Skin of body (tissue), 2 donors: ENCODE results near the gene TRIM24. TPM values are rescaled to one million over a fixed set of nuclear protein-coding genes. Genes with fewer than 3 reads are reported as not detected.
"Not testable (repeated sequence)": the region's sequence is repeated elsewhere in the genome, so short reads cannot be mapped to it uniquely, and the experiment has no call there.

Experiments used
- DNase-seq: peaks from one replicate; lab custom pipeline; 2025; lab: John Stamatoyannopoulos, UW
- total RNA-seq: library from RNA; depleted of rRNA; stranded (reverse); fragments of >200 nt; gene quantifications from one replicate; pipeline ENCODE4 v1.2.3, GENCODE V29; 2014

The TRIM24 gene
- total RNA-seq, 1 donor from 2014 or later: 11.0 TPM

DNA sequence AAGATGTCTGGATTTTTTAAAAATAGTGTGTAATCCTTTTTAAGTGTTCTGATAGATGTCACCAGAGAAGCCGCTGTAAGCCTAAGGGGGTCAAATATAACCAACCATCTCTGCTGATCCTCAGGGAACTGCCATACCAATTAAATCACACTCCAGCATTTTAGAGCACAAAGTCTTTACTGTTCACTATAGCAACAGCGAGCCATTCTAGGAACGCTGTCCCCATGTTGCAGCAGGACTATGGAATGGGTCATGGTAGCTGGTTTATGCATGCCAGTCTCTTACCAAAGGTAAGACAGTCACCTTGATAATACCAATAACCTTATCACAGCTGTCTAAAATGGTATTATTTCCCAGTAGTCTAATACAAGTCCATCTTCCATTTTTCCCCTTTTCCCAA lies 33.5 kb downstream of the TRIM24 start:
- no peak for DNase-seq

DNA sequence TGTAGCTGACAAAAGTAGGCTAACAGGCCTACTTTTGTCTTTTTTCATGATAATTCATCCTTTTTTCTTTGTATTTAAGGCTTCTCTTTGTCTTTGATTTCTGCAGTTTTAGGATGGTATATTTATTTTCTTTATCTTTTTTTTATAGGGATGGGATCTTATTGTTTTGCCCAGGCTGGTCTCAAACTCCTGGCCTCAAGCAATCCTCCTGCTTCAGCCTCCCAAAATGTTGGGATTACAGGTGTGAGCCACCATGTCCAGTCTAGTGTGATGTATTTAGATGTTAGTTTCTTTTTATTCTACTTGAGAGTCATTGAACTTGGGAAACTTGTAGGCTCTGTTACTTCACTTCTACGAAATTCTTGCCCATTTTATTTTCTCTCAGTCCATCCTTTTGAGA lies 35.4 kb downstream of the TRIM24 start:
- no peak for DNase-seq

DNA sequence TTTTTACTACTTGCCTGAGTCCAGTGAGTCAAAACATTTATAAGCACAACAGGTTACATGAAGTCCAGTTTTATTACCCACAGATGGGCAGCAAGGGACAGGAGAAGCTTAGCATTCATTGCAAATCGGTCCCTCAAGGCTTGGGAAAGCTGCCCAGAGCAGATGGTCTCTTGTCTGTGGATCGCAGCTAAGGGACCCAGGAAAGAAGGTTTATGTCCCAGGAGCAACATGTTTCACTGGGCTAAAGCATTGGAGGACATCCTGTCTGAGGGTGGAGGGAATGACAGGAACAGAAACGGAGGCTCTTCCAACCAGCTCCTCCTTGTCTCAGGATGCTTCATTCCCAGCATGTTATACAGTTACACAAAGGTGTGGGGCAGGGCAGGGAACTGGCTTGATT lies 39.3 kb downstream of the TRIM24 start:
- DNase-seq: no peak

- DNase-seq: not testable (repeated sequence)
Observed at GRCh38 chr7:138500303-138500702, 40.2 kb downstream of the TRIM24 start.

- no peak for DNase-seq
Observed at GRCh38 chr7:138500892-138501291, 40.8 kb downstream of the TRIM24 start.

DNA sequence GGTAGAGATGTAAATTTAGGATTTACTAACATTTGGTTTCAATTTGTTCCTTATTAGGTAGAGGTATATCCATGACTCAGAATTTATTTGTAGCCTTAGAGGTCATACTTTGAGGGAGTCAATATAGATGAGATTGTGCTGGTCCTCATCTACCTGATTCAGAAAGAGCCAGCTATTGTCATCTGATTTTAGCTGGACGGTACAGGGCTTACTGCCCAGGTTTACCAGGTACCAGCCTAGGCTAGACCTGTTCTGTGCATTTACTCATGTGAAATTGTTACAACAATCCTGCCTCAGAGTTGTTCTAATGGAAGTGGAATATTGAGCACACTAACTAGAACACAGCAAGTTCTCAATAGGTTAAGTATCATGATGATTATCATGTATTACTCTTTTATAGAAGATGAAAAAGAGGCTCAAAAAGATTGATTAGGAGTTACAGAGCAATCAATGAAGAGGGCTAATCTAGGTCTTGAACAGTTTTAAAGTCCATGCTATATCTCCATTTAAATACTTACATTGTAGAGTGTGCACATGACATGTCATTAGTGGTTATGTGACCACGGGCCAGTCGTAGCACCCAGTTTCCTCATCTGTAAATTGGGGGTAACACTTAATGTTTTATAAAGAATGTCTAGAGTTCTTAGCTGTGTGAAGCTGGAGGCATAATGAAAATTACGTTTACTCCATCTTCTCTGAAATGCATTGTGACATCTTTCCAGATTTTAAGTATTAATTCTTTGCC lies 42.1 kb downstream of the TRIM24 start:
- DNase-seq: no peak

DNA sequence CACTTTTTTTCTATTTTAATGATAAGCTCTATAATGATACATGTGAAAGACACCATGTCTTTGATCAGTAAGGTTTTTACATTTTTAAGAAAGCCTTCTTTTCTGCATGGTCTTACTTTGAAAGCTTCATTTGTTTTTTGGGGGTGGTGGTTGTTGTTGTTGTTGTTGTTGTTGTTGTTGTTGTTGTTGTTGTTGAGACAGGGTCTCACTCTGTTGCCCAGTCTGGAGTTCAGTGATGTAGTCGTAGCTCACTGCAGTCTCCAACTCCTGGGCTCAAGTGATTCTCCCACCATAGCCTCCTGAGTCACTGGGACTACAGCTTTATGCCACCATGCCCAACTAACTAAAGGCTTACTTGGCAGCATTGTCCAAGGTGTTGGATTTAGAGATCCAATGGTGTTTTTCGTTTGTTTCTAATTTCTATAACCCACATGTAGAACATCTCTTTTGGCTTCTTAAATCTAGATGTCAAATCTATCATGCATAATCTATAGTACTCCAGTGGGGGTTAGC lies 45.4 kb downstream of the TRIM24 start:
- DNase-seq: no peak

GRCh38 chr7:138506764-138507163 lies 46.7 kb downstream of the TRIM24 start:
- DNase-seq: no peak

- no peak for DNase-seq
Observed at GRCh38 chr7:138510003-138510402, 49.9 kb downstream of the TRIM24 start.

- no peak for DNase-seq
Observed at GRCh38 chr7:138512092-138512858, 52.2 kb downstream of the TRIM24 start.

GRCh38 chr7:138512885-138513284 lies 52.8 kb downstream of the TRIM24 start:
- no peak for DNase-seq

DNA sequence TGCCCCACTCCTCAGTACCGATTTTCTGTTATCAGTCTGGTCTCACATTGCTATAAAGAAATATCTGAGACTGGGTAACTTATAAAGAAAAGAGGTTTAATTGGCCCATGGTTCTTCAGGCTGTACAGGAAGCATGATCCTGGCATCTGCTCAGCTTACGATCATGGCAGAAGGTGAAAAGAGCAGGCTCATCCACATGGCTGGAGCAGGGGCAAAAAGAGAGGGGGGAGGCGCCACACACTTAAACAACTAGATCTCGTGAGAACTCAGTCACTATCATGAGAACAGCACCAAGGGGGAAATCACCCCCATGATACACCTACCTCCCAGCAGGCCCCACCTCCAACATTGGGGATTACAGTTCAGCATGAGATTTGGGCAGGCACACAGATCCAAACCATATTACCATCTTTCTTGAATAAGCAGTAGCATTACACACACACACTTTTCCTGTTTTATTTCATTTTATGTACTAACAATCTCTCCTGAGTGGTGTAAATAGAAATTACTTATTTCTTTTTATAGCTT lies 53.3 kb downstream of the TRIM24 start:
- DNase-seq: no peak

DNA sequence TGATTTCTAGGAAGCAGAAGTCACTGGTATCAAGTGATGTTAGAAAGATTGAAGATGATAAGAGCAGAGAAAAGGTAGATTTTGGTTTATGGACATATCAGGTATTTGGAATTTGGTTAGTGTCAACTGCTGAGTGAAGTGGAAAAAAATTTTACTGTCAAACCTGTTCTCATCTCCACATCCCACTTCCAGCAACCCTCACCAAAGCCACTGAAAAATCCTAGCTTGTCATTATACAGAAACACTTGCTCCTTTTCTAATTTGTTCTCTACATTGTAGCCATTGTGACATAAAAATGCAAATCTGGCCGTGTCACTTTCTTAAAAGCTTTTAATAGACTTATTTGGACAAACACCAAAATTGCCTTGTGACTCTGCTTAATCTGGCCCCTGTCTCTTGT lies 54.0 kb downstream of the TRIM24 start:
- no peak for DNase-seq

DNA sequence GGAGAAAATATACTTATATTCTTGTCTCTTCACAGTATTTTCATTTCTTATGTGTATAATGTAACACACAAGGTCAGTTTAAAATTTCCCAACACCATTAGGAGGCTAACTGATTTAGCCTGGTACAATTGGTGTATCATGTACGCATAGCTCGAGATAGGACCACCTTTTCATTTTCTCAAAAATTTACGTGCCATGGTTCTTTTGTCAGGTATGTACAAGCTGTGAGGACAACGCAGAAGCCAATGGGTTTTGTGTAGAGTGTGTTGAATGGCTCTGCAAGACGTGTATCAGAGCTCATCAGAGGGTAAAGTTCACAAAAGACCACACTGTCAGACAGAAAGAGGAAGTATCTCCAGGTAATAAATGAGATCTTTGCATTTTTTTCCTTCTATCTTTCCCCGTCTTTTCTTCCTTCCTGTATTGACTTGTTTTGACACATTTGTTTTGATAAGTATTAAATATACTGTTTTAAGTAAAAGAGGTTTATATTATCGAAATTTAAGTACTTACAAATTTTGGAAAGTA lies 55.0 kb downstream of the TRIM24 start:
- no peak for DNase-seq

DNA sequence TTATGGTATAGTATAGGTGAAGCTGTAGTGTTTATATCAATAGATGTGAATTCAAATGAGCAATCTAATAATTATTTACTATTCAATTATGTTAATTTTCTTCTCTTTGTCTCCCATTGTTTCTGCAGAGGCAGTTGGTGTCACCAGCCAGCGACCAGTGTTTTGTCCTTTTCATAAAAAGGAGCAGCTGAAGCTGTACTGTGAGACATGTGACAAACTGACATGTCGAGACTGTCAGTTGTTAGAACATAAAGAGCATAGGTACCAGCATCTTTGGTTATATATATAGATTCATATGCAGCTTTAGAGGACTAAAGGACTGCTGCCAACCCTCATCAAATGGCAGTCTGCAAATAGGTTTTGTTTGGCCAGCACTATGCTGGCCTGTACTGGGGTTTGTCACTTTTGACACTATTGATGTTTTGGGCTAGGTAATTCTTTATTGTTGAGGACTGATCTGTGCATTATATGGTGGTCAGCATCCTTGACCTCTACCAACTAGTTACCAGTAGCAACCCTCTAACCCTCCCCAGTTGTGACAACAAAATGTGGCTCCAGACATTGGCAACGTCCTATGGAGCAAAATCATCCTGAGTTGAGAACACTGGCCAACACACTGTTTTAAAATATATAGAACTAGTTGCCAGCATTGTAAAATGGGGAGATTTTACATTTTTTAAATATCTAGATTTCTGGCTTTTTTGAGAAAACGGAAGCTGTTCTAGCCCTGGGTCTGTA lies 59.2 kb downstream of the TRIM24 start:
- no peak for DNase-seq

DNA sequence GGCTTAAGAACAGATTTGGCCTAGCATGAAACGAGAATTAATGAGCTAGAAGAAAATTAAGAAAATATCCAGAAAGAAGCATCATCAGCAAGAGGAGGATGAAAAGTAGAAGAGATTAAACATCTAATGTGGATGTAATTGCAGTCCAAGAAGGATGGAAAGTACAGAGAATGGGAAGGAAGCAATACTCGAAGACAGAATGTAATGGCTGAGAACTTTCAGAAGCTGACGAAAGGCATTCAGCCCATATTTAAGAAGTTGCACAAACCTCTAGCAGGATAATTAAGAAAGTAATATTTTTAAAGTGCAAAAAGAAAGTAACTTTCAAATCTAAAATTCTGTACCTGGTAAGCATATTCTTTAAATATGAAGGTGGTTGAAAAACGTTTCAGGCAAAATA lies 60.7 kb downstream of the TRIM24 start:
- no peak for DNase-seq

GRCh38 chr7:138521837-138522461 lies 61.9 kb downstream of the TRIM24 start:
- DNase-seq: no peak

GRCh38 chr7:138524259-138524658 lies 64.2 kb downstream of the TRIM24 start:
- no peak for DNase-seq

GRCh38 chr7:138525757-138526156 lies 65.7 kb downstream of the TRIM24 start:
- DNase-seq: no peak

DNA sequence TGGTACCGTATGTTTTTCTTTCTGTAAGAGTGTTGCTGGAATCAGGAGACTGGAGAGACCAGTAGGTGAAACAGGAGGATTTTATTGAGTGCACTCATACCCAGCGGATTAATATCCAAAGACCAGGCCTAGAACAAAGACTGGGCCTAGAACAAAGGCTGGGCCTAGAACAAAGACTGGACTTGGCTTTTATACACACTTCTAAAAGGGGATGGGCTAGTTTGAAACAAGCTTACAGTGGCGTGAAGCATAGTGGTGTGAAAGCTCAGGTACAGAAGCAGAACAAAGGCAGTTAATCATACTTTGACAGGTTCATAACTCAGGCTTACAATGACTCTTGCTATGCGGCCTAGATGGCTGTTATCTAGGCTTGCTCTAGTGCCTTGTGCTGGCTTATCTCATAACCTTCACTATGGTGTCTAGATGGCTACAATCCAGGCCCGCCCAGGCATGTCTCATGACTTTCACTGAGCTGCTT lies 67.7 kb downstream of the TRIM24 start:
- DNase-seq: no peak

DNA sequence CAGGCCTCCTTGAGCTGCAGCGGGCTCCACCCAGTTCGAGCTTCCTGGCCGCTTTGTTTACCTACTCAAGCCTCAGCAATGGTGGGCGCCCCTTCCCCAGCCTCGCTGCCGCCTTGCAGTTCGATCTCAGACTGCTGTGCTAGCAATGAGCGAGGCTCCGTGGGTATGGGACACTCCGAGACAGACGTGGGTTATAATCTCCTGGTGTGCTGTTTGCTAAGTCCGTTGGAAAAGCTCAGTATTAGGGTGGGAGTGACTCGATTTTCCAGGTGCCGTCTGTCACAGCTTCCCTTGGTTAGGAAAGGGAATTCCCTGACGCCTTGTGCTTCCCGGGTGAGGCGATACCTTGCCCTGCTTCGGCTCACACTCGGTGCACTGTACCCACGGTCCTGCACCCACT lies 76.8 kb downstream of the TRIM24 start:
- DNase-seq: not testable (repeated sequence)
